Measurements from ENCODE around the gene CSTA. TPM values are rescaled to one million over a fixed set of nuclear protein-coding genes. Genes with fewer than 3 reads are reported as not detected.

Gene CSTA, protein sequence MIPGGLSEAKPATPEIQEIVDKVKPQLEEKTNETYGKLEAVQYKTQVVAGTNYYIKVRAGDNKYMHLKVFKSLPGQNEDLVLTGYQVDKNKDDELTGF
- 0.71 to 1.5 TPM (median 0.88 TPM) in 5 replicates for total RNA-seq (2022; extraction: Qiagen RNA extraction; ENCODE audit: low read depth)

GRCh38 chr3:122324871-122325323, at the start of gene CSTA:
TSS of gene CSTA (plus strand) at chr3:122325248. CDS start at chr3:122325293, 45 bp downstream.

DNA sequence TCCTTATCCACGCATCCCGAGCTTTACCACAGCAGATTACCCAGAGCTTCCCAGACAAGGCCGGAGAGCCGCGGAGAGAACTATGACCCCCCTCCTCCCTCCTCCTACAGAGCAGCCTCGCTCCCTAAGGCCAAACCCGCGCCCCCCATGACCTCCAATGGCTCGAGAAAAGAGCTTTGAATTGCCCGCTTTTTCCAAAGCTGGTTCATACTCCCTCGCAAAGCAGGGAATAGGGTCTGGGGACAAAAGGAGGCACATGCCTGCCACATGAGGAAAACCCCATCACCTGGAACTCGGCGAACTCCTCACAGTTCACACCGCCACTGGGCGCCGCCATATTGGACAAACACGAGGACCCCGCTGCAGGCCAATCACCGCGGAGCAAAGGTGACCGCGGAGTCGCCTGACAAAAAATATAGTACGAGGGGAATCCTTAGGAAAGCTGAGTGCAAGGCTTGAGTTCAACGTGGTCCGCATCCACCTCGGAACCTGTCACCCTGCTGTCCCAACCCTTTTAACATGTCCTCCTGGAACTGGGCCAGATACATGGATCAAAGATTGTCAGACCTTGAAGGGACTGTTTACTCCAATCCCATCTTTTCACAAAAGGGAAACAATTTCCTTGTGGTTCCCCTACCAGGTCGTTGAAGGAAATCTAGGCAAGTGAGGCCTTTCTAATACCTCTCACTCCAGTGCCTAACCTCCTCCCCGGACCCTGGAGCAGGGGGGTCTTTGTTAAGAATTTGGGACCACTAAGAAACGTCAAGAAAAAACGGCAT, 58.0 kb downstream of the CSTA start, which contains the start of gene MIX23:
MIX23 (minus strand) TSS at position 344 of the 779 bp plus-strand sequence; CDS start at position 337, 7 bp downstream.

GRCh38 chr3:122383771-122384697, 59.0 kb downstream of the CSTA start, which contains the start of gene FAM162A:
TSS of gene FAM162A (plus strand) at chr3:122384182. CDS start at chr3:122384266, 84 bp downstream.

Other genes with a start within 250 kb of the CSTA start
- gene CASR, start 141.6 kb upstream of the CSTA start, total RNA-seq (2022; extraction: Qiagen RNA extraction; ENCODE audit: low read depth) = not detected in 5 replicates
- gene MIX23, start 58.0 kb downstream of the CSTA start, total RNA-seq (2022; extraction: Qiagen RNA extraction; ENCODE audit: low read depth) = 46.5 to 103 TPM (median 49.9 TPM) in 5 replicates
- gene FAM162A, start 58.9 kb downstream of the CSTA start, total RNA-seq (2022; extraction: Qiagen RNA extraction; ENCODE audit: low read depth) = 32.2 to 44.2 TPM (median 33.9 TPM) in 5 replicates
- 2.2 to 3.9 TPM (median 3.6 TPM) in 5 replicates for gene WDR5B, start 90.8 kb downstream of the CSTA start, total RNA-seq (2022; extraction: Qiagen RNA extraction; ENCODE audit: low read depth)
- 58.1 to 72.8 TPM (median 68.1 TPM) in 5 replicates for gene KPNA1, start 189.7 kb downstream of the CSTA start, total RNA-seq (2022; extraction: Qiagen RNA extraction; ENCODE audit: low read depth)
- 4.7 to 6.5 TPM (median 5.7 TPM) in 5 replicates for gene PARP9, start 239.1 kb downstream of the CSTA start, total RNA-seq (2022; extraction: Qiagen RNA extraction; ENCODE audit: low read depth)
- 6.9 to 10.1 TPM (median 8.8 TPM) in 5 replicates for gene DTX3L, start 239.1 kb downstream of the CSTA start, total RNA-seq (2022; extraction: Qiagen RNA extraction; ENCODE audit: low read depth)

Measured in A549 treated with ZK216348 at 1 μM for 4 hours (cell line).